ENCODE results near the gene TELO2.

Gene TELO2

DNA sequence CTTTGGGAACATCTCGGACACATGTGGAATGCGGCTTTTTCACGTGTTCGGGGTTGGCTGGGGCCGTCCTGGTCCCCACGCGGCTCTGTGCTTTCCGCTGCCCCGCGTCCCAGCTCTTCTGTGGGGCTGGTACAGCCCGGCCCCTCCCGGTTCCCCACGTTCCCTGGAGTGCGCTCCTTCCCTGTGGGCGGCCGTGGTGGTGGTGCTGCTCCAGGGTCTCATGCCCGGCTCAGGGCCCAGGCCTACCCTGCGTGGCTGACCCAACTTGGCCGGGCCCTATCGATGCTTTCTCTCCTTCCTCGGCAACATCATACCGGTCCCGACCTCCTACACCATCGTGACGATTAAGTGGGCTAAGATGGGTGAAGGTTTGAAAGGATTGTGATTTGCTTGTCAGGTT lies 3.3 kb downstream of the TELO2 start:
- no peak overlapping the region for H3K4me3 ChIP-seq (ENCODE audit: low read depth, low read length)

DNA sequence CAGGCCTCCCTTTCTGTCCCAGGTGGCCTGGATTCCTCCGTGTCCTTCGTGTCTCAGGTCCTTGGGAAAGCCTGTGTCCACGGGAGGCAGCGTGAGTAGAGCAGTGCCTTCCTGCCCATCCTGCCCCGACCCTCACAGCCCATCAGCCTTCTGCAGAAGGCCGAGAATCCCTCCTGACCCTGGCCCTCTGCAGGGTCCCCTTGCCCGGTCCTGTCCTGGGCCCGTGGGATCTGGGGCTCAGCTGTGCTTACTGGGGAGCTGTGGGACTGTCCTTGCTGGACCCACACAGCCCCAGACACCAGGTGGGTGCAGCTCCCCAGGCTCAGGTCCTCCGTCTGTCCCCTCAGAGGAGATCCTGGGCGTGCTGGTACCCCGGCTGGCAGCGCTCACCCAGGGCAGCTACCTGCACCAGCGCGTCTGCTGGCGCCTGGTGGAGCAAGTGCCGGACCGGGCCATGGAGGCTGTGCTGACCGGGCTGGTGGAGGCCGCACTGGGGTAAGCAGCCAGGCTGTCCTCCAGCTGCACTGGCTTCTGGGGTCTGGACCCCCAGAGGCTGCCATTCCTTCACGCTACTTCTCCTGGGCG lies 3.9 kb downstream of the TELO2 start:
- H3K4me3 ChIP-seq (ENCODE audit: low read depth, low read length) = no peak overlapping the region

DNA sequence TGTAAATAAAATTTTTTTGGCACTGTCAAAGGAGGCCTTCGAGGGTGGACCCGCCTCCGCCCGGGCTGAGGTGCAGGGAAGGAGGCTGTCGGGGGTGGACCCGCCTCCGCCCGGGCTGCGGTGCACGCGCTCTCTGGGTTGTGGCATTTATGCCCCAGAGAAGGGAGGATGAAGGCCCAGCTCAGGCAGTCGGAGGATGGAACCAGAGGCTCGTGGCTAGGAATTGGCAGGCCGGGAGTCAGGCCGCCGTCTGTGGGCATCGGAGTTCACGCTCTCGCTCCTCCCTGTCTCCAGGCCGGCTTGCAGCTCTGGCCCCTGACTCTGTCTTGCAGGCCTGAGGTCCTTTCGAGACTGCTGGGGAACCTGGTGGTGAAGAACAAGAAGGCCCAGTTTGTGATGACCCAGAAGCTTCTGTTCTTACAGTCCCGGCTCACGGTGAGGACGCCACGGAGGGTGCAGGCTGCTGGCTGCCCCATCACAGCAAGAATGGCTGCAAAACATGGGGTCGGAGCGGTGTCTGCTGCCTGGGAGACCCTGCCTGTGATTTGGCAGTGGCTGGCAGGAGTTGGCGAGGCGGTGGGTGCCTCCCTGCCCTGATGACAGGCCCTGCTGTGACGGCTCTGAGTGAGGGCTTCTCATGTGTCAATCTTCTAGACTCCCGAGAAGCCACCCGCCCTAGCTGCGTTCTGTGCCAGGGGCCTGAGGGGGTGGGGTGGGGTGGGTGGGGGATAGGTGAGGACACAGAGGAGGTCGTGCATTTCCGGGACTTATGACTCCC lies 5.9 kb downstream of the TELO2 start:
- H3K4me3 ChIP-seq (ENCODE audit: low read depth, low read length) = no peak overlapping the region

DNA sequence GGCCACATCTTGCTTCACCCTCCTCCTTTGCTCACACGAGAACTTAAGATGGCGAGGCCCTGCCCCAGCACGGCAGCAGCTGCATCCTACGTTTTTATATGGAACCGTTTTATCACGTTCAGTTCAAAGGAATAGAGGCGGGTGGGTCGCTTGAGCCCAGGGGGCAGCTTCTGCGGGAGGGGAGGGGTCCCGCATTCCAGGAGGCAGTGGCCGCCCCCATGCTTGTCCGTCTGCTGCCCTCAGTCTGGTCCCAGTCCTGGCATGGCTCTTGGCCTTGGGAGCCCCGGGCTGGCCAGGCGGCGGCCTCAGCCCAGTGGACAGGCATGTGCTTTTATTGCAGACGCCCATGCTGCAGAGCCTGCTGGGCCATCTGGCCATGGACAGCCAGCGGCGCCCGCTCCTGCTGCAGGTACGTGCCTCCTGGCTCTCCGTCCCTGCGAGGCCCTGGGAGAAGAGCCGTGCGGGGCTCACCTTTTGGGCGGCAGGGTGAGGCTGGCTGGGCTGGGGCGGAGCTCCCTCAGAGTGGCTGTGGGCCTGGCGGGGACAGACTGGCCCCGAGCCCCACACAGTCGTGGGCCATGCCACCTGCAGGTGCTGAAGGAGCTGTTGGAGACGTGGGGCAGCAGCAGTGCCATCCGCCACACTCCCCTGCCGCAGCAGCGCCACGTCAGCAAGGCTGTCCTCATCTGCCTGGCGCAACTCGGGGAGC lies 6.8 kb downstream of the TELO2 start:
- H3K4me3 ChIP-seq (ENCODE audit: low read depth, low read length) = no peak overlapping the region

DNA sequence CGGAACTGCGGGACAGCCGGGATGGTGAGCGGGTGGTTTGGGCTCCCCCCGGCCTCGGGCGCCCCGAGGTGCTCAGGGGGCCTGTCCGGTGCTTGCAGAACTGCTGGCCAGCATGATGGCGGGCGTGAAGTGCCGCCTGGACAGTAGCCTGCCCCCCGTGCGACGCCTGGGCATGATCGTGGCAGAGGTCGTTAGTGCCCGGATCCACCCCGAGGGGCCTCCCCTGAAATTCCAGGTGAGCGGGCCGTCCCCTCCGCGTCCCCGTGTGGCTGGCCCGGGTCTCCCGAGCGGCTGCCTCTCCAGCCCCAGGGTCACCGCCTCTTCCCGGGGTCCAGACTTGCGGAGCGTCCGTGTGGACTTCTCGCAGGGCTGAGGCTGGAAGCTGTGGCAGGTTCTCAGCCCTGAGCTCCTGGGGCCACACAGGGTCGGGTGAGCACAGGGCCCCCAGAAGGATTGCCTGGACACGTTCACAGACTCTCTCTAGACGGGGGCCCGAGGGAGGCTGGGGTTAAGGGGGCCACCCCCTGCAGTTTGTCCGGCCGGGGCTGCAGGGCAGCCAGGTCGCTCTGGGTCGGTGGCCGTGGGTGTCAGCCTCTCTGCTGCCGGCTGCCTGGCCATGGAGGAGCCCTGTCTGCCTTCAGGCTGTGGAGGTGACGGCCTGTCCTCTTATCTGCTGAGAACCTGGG lies 7.4 kb downstream of the TELO2 start:
- no peak overlapping the region for H3K4me3 ChIP-seq (ENCODE audit: low read depth, low read length)

DNA sequence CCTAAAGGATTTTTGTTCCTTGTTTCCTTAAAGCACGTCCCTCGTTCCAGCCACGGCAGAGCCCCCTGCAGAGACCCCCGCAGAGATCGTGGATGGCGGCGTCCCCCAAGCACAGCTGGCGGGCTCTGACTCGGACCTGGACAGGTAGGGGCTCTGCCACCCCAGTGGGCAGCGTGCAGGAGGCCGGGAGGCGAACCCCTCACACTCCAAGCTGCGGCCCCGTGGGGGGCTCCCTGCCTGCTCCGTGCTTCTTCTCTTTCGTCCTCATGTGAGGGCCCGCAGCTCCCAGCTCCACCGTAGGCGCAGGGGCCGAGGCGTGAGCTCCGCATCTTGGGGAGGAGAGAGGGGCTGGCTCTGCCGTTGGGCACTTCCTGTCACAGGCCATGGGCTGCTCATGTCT lies 8.5 kb downstream of the TELO2 start:
- no peak overlapping the region for H3K4me3 ChIP-seq (ENCODE audit: low read depth, low read length)

DNA sequence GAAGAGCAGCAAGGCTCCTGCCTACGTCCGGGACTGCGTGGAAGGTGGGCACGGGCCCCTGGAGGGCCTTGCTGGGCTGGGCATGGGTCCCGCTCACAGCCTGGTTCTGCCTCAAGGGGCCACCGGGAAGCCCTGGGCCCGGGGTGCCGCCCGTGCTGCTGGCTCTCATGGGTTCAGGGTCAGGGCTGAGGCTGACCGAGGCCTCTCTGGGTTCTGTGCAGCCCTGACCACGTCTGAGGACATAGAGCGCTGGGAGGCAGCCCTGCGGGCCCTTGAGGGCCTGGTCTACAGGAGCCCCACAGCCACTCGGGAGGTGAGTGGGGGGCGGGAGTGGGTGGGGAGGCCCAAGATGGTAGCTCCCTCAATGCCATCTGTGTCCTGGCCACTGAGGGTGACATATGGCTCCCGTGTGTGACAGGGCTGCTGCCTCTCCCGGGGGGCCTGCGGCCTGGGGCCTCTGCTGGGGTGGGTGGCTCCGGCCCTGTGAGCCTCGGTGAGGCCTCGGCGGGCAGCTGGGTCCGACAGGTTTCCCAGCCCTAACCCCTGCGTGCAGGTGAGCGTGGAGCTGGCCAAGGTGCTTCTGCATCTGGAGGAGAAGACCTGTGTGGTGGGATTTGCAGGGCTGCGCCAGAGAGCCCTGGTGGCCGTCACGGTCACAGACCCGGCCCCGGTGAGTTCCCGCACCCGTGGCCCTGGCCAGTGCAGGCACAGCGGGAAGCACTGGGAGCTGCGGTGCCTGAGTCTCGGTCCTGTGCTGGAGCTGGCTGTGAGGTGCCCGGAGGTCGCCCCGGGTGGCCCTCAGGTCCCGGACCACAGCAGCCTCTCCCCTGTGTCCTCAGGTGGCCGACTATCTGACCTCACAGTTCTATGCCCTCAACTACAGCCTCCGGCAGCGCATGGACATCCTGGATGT lies 9.2 kb downstream of the TELO2 start:
- no peak overlapping the region for H3K4me3 ChIP-seq (ENCODE audit: low read depth, low read length)

DNA sequence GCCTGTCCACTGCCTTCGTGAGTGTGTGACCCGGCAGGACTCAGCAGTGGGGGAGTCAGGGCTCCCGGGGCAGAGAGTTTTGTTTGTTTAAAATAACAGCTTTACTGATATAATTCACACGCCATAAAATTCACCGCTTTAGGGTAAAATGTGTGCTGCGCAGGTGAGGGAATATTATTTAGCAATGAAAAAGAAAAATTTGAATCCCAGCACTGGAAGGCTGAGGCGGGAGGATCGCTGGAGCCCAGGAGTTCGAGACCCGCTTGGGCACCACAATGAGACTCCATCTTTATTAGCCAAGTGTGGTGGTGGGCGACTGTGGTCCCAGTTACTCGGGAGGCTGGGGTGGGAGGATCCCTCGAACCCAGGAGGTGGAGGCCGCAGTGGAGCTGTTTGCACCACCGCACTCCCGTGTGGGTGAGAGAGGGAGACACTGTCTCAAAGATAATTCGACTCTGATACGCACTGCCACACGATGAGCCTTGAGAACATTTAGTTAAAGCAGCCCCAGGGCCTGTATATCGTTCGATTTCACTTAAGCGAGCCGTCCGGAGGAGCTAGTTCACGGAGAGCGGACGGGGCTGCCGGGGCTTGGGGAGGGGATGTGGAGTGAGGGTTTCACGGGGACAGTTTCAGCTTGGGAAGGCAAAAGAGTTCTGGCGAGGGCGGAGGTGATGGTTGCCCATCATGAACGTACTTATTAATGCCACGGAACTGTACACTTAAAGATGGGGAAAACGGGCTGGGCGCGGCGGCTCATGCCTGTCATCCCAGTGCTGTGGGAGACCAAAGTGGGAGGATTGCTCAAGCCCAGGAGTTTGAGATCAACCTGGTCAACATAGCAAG lies 10.2 kb downstream of the TELO2 start:
- no peak overlapping the region for H3K4me3 ChIP-seq (ENCODE audit: low read depth, low read length)

DNA sequence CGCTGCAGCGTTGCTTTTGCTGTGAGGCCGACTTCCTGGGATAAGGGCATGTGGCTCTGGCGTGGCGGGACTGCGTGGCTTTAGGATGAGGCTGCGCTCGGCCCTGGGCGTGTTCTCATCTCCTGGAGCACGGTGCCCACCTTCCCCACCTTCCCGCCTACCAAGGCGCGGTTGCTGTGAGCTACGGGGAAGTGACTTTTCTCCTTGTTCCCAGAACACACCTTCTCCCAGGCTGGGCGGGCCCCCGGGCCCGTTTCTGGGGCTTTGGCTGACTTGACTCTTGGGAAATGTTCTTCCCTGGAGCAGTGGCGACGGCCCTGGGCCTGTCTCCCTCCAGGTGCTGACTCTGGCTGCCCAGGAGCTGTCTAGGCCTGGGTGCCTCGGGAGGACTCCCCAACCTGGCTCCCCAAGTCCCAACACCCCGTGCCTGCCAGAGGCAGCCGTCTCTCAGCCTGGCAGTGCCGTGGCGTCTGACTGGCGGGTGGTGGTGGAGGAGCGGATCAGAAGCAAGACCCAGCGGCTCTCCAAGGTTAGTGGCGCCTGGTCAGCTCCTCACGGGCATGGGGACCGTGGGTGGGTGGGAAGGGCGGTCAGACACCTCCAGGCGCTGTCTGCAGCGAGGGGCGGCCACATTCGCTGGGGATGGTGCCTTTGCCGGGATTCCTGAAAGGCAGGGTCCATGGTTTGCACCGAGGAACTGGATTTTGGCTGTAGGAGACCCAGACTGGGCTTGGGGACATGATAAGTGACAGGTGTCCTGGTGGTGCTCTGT lies 12.1 kb downstream of the TELO2 start:
- H3K4me3 ChIP-seq (ENCODE audit: low read depth, low read length) = no peak overlapping the region

DNA sequence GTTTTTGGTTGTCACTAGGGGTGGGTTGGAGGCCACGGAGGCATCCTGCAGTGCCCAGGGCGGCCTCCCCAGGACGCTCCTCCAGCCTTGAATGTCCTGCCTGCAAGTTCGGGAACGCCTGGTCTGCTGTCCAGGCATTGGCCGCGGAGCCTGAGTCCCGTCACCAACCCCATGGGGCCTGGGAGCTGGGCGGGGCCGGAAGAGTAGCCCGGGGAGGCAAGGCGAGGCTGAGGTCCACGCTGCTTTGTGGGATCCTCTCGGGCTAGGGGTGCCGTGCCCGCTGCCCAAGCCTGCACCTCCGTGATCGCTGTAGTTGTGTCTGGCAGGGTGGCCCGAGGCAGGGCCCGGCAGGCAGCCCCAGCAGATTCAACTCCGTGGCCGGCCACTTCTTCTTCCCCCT lies 12.8 kb downstream of the TELO2 start:
- H3K4me3 ChIP-seq (ENCODE audit: low read depth, low read length) = no peak overlapping the region

DNA sequence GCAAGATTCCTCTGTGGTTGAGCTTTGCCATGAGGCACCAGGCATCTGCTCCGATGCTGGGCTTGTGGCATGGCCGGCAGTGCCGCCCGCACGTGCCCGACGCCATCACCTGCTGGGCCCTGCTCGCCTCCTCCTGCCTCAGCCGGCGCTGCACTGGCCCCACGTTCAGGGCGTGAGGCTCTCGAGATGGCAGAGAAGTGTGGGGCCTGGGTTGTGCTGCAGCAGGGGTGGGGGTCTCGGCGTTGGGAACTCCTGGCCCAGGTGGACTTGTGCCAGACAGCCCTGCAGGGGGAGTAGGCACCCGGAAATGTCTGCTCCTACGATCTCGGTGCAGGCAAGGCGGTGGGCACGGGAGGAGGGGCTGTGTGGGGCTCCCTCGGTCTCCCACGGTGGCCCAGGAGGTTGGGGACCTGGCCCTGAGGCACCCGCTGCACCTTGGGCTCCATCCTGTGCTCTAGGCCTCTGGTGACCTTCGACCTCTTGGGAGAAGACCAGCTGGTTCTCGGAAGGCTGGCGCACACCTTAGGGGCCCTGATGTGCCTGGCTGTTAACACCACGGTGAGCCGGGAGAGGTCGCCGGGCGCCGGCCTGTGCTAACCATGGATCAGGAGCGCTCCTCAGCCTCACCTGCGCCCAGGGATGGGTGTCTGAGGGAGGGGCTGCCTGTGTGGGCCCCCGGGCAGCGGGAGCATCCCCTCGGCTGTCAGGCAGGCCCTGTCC lies 13.5 kb downstream of the TELO2 start:
- H3K4me3 ChIP-seq (ENCODE audit: low read depth, low read length) = no peak overlapping the region

DNA sequence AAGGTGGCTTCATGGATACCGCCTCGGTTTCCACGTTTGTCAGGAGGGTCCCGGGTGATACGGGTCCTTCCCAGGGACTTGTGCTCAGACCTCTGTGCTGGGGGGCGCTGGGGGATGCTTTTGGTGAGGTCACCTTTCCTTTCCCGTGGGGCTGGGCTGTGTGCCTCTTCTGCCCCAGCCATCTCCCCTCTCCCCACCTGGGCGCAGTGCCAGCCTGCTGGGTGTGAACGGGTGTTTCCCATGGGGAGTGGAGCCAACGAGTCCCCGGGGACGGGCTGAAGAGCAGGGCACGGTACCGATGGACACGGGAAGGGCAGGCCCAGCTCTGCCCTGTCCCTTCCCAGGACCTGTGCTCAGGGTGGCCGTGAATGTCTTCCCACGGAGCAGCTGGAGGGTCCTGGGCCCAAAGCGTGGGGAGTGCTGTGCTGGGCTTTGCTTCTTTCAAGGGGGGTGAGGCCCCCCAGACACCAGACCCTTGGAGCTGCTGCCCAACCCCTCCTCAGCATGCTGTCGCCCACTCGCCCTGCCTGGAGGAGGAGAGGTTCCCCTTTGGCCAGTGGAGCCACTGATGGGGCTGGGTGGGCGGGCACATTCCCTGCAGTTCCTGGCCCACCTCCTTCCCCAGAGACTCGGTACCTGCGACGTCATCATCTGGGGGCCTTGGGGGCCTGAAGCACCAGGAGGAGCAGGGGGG lies 15.5 kb downstream of the TELO2 start:
- no peak overlapping the region for H3K4me3 ChIP-seq (ENCODE audit: low read depth, low read length)

DNA sequence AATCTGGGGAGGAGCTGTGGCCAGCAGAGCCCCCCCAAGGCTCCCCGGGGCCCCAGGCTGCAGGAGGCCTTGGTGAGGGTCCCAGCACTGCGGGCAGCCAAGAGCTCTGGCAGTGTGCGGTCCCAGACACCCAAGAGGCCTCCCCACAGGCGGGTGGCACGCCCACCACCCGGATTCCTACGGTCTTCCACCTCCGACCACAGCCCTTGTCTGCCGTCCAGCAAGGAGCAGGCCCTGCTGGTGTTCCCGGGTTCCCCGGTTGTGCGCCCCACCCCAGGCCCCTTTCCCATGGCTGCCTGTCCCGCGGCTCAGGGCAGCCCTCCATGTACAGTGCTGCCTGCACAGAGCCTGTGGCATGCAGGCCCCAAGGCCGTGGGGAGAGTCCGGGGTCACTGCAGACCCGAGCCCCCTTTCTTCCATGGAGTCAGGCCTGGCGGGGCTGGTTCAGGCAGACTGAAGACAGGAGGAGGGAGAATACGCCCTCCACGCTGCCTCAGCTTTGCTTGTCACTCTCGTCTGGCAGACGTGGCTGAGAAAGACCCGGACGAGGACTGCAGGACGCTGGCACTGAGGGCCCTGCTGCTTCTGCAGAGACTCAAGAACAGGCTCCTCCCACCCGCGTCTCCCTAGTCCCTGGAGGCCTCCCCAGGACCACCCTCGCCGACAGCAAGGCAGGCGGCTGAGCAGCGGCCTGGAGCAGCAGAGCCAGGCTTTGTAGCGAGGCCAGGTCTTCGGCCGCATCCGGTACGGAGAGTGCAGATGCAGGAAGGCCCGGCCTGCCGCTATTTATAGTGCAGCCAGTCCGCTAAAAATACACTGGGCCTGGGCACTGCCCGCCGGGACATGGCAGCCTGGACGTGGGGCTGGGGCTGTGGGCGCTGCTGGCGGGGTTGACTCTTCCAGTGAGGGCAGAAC lies 16.4 kb downstream of the TELO2 start:
- no peak overlapping the region for H3K4me3 ChIP-seq (ENCODE audit: low read depth, low read length)

DNA sequence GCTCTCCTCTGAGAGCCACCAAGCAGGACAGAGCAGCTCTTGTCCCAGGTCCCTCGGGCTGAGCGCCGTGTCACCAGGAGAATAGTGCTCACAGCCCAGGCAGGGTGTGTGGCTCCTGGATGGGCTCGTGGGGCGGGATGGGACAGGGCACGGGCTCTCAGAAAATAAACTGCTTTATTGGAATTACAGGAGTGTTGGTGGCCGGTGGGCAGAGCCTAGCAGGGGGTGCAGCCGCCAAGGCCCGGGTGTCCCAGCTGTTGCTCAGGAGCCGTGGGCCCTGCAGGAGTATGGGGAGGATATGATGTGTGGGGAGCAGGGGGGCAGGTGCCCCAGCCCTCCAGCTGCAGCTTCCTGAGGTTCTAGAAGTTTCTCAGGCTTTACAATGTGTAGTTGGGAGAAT lies 17.1 kb downstream of the TELO2 start:
- no peak overlapping the region for H3K4me3 ChIP-seq (ENCODE audit: low read depth, low read length)

DNA sequence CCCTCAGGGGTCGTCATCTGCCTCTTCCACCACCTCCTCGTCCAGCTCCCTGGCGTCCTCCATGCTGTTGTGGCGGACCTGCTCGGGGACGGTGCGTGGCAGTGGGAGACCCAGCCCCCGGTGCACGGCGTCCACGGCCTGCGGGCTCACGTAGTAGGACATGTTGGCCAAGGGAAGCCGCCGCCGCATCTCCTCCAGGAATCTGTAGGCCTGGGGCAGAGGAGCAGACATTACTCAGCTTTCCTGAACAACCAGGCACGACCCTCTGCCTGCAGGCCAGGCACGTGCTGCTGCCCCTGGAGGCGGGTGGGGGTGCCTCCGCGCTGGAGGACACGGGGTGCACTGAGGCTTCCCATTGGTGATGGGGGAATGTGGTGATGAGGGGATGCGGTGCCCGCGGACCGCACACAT lies 17.8 kb downstream of the TELO2 start:
- H3K4me3 ChIP-seq (ENCODE audit: low read depth, low read length) = no peak overlapping the region

DNA sequence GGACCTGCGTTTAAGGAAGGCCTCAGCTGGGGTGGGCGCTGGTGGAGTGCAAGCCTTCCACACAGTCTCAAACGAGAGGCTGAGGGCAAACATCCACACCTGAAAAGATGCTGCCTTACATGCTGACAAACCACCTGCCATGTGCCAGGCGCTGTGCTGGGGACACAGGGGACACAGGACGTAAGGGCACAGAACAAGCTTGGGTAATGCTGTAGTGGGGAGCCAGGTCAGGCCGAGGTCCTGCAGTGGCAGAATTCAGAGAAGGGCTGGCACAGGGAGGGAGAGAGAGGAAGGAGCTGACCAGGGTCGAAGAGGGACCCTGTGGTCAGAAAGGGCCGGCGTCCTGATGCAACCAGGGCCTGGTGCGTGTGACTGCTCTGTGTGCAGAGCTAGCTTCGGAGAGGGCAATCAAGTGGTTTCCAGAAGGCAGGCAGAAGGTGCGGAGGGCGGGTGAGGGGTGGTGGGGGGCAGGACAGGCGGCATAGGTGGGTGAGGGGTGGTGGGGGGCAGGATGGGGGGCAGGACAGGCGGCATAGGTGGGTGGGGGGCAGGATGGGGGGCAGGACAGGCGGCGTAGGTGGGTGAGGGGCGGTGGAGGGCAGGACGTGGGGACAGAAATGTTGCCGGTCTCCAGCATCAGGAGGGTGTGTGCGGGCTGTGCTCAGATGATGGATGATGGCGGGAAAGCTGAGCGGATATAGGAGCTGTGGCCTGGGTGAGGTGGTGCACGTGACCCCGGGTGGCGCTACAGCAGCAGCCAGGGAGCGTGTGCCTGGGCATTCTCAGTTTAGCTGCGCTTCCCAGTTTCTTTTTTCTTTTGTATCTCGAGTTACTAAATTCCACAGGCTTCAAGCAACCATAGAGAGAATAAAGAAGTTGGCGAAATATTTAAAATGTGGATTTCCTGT lies 18.8 kb downstream of the TELO2 start:
- no peak overlapping the region for H3K4me3 ChIP-seq (ENCODE audit: low read depth, low read length)
